GM19193 (cell line): Measurements from ENCODE around the gene NOVA1.

Source experiments
- POLR2A ChIP-seq: IDR thresholded peaks from 4 replicates; pipeline ENCODE4 v1.6.1; 2011; ENCODE audit not compliant: insufficient read depth, insufficient read length; ENCODE audit errors: extremely low read depth

Gene NOVA1

GRCh38 chr14:26596543-26597061, 1.2 kb downstream of the NOVA1 start:
- no peak for TF ChIP-seq POLR2A

- no peak for TF ChIP-seq POLR2A
These were observed 1.8 kb downstream of the NOVA1 start for GRCh38 chr14:26595926-26596542.

DNA sequence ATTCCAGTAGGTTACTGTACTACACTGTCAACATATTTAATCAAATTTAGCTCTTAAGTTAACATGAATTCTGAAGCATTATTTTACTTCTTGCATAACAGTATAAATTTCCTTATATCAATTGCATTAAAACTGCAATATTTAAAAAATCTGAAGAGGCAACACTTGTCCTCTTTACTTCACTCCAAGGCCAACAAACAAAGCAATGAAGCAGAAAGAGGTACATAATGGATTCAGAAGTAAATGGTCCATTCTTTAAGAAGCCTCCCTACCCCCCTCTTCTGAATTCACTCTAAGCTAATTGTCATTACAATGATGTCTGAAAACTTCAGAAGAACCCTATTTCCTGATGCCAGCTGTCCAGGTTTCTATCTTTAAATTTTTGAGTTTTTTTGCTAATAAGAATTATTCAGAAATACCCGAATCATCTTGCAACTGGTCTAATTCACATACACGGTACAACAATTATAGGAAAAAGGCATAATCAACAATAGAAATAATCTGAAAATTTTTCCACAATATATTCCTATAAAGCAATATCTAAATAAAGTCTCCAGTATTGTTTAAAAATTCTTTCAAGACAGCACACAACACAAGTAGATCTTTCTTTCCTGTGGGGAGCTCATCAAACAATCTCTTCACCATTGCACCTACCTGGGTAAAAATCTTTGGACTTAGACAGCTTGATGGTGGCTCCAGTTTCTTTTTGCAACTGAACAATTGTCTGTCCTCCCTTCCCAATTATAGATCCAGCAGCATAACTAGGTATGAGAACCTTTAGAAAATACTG, 2.9 kb downstream of the NOVA1 start:
- TF ChIP-seq POLR2A, result no peak

- no peak for TF ChIP-seq POLR2A
These were observed 3.7 kb downstream of the NOVA1 start for GRCh38 chr14:26594148-26594547.

DNA sequence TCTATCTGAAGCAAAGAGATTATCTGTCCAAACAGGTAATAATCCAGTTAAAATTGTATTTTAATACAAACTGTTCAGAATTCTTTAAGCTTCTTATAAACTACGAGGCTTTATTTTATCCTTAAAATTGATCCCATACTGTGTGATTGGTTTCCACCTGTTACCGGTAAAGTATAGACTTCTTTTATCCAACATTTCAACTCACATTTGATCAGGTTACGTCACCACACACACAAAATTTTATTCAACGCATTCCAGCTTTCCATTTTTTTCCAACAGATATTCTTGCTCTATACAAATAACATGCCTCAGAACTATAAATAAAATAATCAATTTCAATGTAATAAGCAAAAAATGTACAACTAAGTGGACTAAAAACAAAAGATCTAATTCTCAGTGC, 4.5 kb downstream of the NOVA1 start:
- TF ChIP-seq POLR2A, result no peak

GRCh38 chr14:26589925-26590324, 7.9 kb downstream of the NOVA1 start:
- TF ChIP-seq POLR2A, result no peak

GRCh38 chr14:26577711-26578110, 20.1 kb downstream of the NOVA1 start:
- no peak for TF ChIP-seq POLR2A

GRCh38 chr14:26554069-26554772, 43.6 kb downstream of the NOVA1 start:
- no peak for TF ChIP-seq POLR2A

- no peak for TF ChIP-seq POLR2A
These were observed 48.3 kb downstream of the NOVA1 start for GRCh38 chr14:26549571-26549970.

GRCh38 chr14:26548406-26548805, 49.4 kb downstream of the NOVA1 start:
- no peak for TF ChIP-seq POLR2A

DNA sequence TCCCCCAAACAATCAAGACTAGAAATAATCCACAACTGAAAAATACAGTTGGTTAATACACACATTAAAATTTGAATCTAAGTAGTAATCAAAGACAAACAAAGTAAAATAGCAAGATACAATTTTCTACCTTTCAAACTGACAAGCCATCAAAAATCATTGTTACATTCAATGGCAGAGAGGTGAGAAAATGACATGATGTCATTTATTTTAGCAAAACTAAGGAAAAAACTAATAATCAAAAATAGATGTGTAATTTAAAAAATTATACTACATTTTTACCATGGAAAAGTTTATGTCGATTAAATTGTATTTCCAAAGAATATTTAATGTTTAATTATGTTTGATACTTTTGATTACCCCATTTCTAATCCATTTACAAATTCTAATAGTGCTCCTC, 59.7 kb downstream of the NOVA1 start:
- no peak for TF ChIP-seq POLR2A

GRCh38 chr14:26531894-26532293, 65.9 kb downstream of the NOVA1 start:
- TF ChIP-seq POLR2A, result no peak

DNA sequence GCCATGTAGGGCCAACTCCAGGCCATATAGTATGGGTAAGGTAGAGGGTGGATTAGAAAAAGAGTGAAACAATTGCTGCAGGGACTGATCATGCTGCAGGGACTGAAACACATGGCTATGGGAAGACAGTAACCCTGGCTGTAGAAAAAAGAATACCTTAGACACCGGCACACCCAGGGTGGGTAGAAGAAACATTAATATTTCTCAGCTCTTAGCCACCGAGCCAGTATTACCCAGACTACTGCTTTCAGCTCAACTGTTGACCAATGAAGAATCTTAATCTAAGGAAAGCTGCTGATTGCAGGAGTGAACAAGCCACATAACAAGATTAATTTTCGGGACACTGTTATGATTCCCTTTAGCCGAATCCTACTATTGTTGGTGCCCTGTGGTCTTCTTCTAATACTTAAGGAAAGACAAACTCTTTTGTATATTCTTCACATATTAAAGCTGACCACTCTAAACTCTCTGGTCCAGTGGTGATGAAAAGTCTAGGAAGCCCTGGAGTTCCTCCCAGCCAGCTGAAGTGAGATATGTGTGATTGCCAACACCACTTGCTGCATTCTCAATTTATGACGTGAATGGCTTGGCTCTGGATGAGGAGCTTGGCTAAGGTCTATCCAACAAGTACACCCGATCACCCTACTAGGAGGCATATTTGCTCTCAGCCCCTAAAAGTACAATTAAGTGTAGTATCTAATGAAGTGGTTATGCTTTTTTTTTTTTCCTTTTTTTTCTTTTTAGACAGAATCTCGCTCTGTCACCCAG, 69.2 kb downstream of the NOVA1 start:
- TF ChIP-seq POLR2A, result no peak

DNA sequence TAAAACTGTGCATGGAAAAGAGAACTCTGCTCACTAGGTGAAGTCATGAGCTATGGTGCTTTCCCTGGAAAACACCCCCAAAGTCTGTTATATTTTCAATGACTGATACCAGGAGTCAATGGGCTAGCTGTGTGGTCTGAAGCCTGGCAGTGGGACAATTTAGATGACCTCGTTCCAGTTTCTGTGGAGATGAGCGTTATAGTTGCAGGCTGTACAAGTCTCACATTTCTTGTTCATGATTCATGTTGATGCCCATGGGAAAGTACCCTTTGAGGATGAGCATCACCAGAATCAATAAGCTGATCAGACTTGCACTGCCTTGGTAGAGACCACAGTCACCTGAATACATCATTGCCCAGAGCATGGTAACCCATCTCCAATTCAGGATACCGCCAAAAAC, 70.7 kb downstream of the NOVA1 start:
- TF ChIP-seq POLR2A, result no peak

DNA sequence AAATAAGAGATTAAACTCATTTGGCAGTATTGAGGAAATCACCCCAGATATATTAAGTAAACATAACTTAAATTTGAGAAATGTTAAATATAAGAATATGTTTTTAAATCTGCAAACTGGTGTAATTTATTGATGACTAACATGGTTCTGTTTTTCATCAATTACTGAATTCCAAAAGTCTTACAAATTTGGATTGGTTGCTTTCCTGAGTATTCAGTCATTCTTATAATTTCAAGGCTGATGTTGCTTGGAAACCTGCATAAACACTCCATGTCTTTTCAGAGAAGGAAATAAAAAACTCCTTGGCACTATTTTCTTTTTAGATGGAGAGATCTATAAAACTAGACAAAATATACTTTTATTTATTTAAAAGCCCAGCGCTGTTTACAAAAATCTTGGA, 71.7 kb downstream of the NOVA1 start:
- no peak for TF ChIP-seq POLR2A
